ENCODE results near the gene MYADML2. TPM values are rescaled to one million over a fixed set of nuclear protein-coding genes. Genes with fewer than 3 reads are reported as not detected.
A peak's percentile ranks its signal among the peaks of the same experiment; 100 is the strongest.

Gene MYADML2
- total and polyA plus RNA-seq, 2 of the 8 experiments (the other 6 are each of a cell fraction or from before 2014, with no cell fraction given), result 0.26 to 0.47 TPM

DNA sequence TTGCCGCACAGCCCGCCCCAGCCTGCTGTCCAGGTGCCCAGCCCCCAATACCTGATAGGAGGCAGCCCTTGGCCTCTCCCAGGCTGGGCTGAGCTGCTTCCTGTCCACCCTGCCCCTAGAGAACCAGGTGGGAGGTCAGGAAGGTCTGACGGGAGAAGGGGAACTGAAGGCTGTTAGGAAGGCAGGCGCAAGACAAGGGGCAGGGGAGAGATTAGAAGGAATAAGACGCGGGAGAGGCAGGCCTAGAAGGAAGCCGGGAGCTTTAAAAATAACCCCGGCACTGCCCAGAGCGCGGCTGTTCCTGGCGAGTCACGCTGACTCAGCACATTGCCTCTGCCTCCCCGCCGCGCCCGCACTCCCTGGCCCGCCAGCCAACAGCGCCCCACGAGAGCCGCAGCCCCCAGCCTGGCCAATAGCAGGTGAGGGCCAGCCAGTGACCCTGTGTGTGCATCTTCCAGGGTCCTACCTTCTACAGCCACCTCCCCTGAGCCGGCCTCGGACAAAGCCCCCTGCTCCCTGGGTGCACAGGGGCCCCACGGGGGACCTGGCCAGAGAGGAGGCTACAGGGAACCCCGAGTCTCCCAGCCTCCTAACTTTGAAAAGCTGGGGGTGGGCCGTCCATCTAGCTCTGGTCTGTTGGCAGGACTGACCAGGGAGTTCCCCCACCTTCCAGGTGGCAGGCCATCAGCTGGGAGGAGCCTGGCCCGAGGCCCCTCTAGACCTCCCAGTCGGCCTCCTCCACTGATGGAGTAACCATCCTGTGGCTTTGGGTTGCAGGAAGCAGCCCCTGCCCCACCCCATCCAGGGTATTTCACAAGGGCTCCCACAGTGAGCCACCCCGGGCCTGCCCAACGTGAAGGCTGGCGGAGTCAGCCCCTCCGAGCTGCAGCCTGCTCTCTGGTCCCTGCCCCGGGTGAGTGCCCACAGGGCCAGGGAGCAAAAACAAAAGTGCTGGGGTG lies 23.5 kb downstream of the MYADML2 start (continued):
- TF ChIP-seq, protein P1, sequence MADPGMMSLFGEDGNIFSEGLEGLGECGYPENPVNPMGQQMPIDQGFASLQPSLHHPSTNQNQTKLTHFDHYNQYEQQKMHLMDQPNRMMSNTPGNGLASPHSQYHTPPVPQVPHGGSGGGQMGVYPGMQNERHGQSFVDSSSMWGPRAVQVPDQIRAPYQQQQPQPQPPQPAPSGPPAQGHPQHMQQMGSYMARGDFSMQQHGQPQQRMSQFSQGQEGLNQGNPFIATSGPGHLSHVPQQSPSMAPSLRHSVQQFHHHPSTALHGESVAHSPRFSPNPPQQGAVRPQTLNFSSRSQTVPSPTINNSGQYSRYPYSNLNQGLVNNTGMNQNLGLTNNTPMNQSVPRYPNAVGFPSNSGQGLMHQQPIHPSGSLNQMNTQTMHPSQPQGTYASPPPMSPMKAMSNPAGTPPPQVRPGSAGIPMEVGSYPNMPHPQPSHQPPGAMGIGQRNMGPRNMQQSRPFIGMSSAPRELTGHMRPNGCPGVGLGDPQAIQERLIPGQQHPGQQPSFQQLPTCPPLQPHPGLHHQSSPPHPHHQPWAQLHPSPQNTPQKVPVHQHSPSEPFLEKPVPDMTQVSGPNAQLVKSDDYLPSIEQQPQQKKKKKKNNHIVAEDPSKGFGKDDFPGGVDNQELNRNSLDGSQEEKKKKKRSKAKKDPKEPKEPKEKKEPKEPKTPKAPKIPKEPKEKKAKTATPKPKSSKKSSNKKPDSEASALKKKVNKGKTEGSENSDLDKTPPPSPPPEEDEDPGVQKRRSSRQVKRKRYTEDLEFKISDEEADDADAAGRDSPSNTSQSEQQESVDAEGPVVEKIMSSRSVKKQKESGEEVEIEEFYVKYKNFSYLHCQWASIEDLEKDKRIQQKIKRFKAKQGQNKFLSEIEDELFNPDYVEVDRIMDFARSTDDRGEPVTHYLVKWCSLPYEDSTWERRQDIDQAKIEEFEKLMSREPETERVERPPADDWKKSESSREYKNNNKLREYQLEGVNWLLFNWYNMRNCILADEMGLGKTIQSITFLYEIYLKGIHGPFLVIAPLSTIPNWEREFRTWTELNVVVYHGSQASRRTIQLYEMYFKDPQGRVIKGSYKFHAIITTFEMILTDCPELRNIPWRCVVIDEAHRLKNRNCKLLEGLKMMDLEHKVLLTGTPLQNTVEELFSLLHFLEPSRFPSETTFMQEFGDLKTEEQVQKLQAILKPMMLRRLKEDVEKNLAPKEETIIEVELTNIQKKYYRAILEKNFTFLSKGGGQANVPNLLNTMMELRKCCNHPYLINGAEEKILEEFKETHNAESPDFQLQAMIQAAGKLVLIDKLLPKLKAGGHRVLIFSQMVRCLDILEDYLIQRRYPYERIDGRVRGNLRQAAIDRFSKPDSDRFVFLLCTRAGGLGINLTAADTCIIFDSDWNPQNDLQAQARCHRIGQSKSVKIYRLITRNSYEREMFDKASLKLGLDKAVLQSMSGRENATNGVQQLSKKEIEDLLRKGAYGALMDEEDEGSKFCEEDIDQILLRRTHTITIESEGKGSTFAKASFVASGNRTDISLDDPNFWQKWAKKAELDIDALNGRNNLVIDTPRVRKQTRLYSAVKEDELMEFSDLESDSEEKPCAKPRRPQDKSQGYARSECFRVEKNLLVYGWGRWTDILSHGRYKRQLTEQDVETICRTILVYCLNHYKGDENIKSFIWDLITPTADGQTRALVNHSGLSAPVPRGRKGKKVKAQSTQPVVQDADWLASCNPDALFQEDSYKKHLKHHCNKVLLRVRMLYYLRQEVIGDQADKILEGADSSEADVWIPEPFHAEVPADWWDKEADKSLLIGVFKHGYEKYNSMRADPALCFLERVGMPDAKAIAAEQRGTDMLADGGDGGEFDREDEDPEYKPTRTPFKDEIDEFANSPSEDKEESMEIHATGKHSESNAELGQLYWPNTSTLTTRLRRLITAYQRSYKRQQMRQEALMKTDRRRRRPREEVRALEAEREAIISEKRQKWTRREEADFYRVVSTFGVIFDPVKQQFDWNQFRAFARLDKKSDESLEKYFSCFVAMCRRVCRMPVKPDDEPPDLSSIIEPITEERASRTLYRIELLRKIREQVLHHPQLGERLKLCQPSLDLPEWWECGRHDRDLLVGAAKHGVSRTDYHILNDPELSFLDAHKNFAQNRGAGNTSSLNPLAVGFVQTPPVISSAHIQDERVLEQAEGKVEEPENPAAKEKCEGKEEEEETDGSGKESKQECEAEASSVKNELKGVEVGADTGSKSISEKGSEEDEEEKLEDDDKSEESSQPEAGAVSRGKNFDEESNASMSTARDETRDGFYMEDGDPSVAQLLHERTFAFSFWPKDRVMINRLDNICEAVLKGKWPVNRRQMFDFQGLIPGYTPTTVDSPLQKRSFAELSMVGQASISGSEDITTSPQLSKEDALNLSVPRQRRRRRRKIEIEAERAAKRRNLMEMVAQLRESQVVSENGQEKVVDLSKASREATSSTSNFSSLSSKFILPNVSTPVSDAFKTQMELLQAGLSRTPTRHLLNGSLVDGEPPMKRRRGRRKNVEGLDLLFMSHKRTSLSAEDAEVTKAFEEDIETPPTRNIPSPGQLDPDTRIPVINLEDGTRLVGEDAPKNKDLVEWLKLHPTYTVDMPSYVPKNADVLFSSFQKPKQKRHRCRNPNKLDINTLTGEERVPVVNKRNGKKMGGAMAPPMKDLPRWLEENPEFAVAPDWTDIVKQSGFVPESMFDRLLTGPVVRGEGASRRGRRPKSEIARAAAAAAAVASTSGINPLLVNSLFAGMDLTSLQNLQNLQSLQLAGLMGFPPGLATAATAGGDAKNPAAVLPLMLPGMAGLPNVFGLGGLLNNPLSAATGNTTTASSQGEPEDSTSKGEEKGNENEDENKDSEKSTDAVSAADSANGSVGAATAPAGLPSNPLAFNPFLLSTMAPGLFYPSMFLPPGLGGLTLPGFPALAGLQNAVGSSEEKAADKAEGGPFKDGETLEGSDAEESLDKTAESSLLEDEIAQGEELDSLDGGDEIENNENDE (IDR thresholded peaks at IDR 0.05; ENCODE audit: insufficient replicate concordance, low read length), result no peak
- TF ChIP-seq TCF12 (IDR thresholded peaks at IDR 0.05; ENCODE audit: low read depth, low read length), result no peak
- TF ChIP-seq, protein P2, sequence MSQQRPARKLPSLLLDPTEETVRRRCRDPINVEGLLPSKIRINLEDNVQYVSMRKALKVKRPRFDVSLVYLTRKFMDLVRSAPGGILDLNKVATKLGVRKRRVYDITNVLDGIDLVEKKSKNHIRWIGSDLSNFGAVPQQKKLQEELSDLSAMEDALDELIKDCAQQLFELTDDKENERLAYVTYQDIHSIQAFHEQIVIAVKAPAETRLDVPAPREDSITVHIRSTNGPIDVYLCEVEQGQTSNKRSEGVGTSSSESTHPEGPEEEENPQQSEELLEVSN (IDR thresholded peaks at IDR 0.05), result no peak
- peak; percentile 99 for TF ChIP-seq BACH1 (IDR thresholded peaks at IDR 0.05; ENCODE audit: low read length)
